ENCODE results near the gene TMEM74B.

Gene TMEM74B

DNA sequence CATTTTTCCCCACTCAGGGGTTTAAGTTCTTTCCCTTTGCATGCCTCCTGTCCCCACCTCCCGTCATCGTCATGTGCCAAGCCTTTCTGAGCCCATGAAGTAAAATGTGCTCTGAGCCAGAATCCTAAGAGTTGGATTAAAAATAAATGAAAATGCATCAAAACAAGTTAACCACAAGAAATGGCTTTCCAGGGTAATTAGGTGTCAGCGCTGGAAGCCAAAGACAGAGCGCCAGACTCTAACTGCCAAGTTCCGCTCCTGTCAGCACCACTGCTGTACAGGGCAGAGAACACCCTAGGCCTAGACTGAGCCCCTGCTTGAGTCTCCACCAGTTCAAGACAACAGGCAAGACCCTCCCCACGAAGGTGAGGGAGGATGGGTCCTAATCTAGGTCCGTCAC is 13.0 kb upstream of the TMEM74B start:
- DNase-seq: no peak
- TF ChIP-seq GATA1 (IDR thresholded peaks at IDR 0.05; ENCODE audit: low read depth, low read length): no peak
- TF ChIP-seq POLR2A (IDR thresholded peaks at IDR 0.05; ENCODE audit: low read length): no peak

DNA sequence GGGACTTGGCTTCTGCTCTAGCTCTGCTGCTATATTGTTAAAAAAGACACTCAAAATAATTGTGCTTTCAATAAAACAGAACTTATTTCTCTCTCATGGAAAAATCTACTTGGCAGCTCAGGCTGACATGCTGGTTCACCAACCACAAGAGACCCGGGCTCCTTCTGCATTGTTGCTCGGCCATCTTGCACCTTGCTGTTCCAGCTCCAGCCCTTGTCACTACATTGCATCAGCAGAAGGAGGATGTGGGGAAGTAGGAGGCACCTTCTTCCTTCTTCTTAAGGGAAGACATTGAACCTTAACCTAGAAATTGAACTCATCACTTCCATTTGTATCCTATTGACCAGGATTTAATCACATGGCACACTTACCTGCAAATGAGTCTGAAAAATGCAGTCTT is 11.9 kb upstream of the TMEM74B start:
- no peak for DNase-seq

DNA sequence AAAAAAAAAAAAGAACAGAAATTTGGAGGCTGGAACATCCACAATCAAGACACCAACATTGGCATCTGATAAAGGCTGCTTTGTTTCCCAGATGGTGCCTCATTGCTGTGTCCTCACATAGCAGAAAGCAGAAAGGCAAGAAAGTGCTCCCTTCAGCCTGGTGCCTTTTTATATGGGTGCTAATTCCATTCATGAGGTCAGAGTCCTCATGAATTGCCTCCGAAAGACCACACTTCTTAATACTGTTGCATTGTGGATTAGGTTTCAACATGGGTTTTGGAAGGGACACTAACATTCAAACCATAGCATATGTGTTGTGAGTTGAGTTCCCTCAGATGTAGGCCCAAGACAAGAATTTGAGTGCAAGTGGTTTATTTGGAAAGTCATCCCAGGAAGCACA is 10.4 kb upstream of the TMEM74B start:
- TF ChIP-seq POLR2A (IDR thresholded peaks at IDR 0.05; ENCODE audit: low read length) (no peak), GATA1 (IDR thresholded peaks at IDR 0.05; ENCODE audit: low read depth, low read length) (no peak)
- DNase-seq: no peak

More for the DNA sequence above, 11.9 kb upstream of the TMEM74B start:
- TF ChIP-seq GATA1 (IDR thresholded peaks at IDR 0.05; ENCODE audit: low read depth, low read length) (no peak), POLR2A (IDR thresholded peaks at IDR 0.05; ENCODE audit: low read length) (no peak)

GRCh38 chr20:1191299-1191698 is 6.5 kb upstream of the TMEM74B start:
- no peak for DNase-seq
- TF ChIP-seq POLR2A (IDR thresholded peaks at IDR 0.05; ENCODE audit: low read length): no peak
- no peak for TF ChIP-seq GATA1 (IDR thresholded peaks at IDR 0.05; ENCODE audit: low read depth, low read length)

- TF ChIP-seq GATA1 (IDR thresholded peaks at IDR 0.05; ENCODE audit: low read depth, low read length) (no peak), POLR2A (IDR thresholded peaks at IDR 0.05; ENCODE audit: low read length) (no peak)
- peak; percentile 45 to 77 for DNase-seq
These were observed 6.1 kb upstream of the TMEM74B start for GRCh38 chr20:1190847-1191246.

DNA sequence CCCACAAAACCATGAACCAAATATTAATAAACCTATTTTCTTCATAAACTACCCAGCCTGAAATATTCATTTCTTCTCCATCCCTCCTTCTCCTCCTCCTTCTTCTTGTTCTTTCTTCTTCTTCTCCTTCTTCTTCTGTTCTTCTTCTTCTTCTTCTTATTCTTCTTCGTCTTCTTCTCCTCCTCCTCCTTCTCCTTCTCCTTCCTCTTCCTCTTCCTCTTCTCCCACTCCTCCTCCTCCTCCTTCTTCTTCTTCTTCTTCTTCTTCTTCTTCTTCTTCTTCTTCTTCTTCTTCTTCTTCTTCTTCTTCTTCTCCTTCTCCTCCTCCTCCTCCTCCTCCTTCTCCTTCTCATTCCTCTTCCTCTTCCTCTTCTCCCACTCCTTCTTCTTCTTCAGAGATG is 5.0 kb upstream of the TMEM74B start:
- no peak for DNase-seq
- TF ChIP-seq POLR2A (IDR thresholded peaks at IDR 0.05; ENCODE audit: low read length): no peak
- no peak for TF ChIP-seq GATA1 (IDR thresholded peaks at IDR 0.05; ENCODE audit: low read depth, low read length)

GRCh38 chr20:1188347-1188746 is 3.6 kb upstream of the TMEM74B start:
- no peak for DNase-seq
- TF ChIP-seq GATA1 (IDR thresholded peaks at IDR 0.05; ENCODE audit: low read depth, low read length) (no peak), POLR2A (IDR thresholded peaks at IDR 0.05; ENCODE audit: low read length) (no peak)

GRCh38 chr20:1187605-1188171 is 2.9 kb upstream of the TMEM74B start:
- DNase-seq: peak; percentile 89 to 92
- TF ChIP-seq POLR2A (IDR thresholded peaks at IDR 0.05; ENCODE audit: low read length) (no peak), GATA1 (IDR thresholded peaks at IDR 0.05; ENCODE audit: low read depth, low read length) (no peak)

GRCh38 chr20:1186367-1186991 is 1.7 kb upstream of the TMEM74B start:
- TF ChIP-seq POLR2A (IDR thresholded peaks at IDR 0.05; ENCODE audit: low read length) (no peak), GATA1 (IDR thresholded peaks at IDR 0.05; ENCODE audit: low read depth, low read length) (no peak)
- peak in 1 of 2 experiments; percentile 31 for DNase-seq

DNA sequence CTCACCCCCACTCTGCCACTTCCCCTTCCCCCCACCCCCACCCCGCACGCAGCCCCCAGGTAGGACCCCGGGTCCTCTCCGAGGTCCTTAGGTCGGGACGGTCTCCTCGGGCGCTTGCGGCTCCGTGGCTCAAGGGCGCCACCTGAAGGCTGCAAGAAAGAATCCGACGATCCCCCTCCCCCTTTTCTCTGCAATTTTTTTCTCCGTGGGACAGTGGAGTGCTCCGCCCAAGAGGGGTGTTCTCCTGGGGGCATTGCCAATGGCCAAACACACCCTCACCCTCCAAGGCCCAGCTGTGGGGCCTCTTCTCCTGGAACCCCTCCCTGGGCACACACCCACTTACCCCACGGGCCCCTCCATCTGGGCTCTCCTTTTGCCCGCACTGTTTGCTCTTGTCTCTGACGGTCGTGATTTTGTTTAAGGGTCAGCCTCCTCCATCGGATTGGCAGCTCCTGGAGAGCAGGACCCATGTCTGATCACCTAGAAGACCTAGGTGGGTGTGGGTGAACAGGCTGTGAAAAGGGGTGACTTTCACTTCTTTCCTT is 1.1 kb upstream of the TMEM74B start:
- DNase-seq: peak; percentile 82 to 86

DNA sequence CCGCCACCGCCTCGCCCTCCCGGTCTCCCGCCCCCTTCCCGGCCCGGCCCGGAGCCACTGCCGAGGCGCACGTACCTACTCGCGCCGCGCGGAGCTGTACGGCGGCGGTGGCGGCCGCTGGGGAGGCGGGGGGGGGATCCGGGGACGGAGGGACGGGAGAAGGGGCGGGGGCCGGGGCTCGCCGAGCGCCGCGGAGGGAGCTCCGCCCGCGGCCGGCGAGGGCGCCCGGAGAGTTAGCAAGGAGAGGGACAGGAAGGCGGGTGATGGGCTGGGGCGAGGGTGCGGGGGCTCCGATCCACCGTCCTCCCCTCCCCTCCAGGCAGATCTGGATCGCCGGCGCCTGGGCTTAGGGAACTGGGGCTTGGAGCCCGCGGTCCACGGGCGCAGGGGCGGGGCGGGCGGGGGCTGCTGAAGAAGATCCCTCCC is 548 bp upstream of the TMEM74B start:
- DNase-seq: peak in 1 of 2 experiments; percentile 59
- no peak for TF ChIP-seq GATA1 (IDR thresholded peaks at IDR 0.05; ENCODE audit: low read depth, low read length)
- TF ChIP-seq POLR2A (IDR thresholded peaks at IDR 0.05; ENCODE audit: low read length): no peak

More for the DNA sequence above, 1.1 kb upstream of the TMEM74B start:
- TF ChIP-seq POLR2A (IDR thresholded peaks at IDR 0.05; ENCODE audit: low read length) (no peak), GATA1 (IDR thresholded peaks at IDR 0.05; ENCODE audit: low read depth, low read length) (no peak)

DNA sequence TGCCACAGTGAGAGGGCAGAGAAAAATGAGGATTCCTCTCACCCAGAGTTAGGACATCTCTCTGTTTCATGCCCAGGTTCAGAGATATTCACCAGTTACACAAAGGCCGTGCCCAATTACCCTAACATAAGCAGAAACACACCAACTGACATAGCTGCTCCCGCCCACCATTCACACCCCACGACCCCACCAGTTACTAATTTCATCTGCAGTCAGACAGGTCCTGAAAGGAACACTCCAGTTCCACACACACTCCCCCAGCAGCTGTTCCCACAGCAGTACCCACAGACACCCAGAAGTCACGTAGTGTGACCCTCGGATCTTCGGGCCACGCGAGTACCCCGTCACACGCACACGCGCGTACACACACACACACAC is 532 bp downstream of the TMEM74B start:
- no peak for DNase-seq
- no peak for TF ChIP-seq GATA1 (IDR thresholded peaks at IDR 0.05; ENCODE audit: low read depth, low read length)
- no peak for TF ChIP-seq POLR2A (IDR thresholded peaks at IDR 0.05; ENCODE audit: low read length)

DNA sequence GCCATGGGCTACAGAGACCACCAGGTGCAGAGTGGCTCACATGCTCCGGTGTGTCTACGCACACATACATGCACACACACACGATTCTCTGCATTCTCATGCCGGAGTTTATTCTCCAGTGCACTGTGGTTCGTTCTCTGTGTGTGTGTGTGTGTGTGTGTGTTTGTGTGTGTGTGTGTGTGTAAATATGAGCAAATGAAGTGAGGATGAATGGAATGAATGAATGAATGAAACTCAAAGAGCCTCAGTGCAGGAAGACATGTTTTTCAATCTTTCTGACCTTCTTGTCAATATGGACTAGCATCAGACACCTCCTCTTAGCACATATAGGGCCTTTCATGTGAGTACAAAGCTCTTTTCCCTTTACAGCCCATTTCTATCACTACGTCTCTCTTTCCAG is 1.6 kb downstream of the TMEM74B start:
- TF ChIP-seq GATA1 (IDR thresholded peaks at IDR 0.05; ENCODE audit: low read depth, low read length): no peak
- TF ChIP-seq POLR2A (IDR thresholded peaks at IDR 0.05; ENCODE audit: low read length): no peak
- no peak for DNase-seq

- no peak for TF ChIP-seq GATA1 (IDR thresholded peaks at IDR 0.05; ENCODE audit: low read depth, low read length)
- no peak for TF ChIP-seq POLR2A (IDR thresholded peaks at IDR 0.05; ENCODE audit: low read length)
- no peak for DNase-seq
These were observed 2.7 kb downstream of the TMEM74B start for GRCh38 chr20:1182106-1182505.

- TF ChIP-seq POLR2A (IDR thresholded peaks at IDR 0.05; ENCODE audit: low read length) (no peak), GATA1 (IDR thresholded peaks at IDR 0.05; ENCODE audit: low read depth, low read length) (no peak)
- DNase-seq: no peak
These were observed 3.8 kb downstream of the TMEM74B start for GRCh38 chr20:1180949-1181348.

Measured in erythroblast (primary cell).